CD4-positive, alpha-beta T cell (primary cell): Measurements from ENCODE around the gene SCNM1. TPM values are rescaled to one million over a fixed set of nuclear protein-coding genes. Genes with fewer than 3 reads are reported as not detected.
A peak's percentile ranks its signal among the peaks of the same experiment; 100 is the strongest.
"Not testable (repeated sequence)": the region's sequence is repeated elsewhere in the genome, so short reads cannot be mapped to it uniquely, and the experiment has no call there.

ENCODE experiments used
- ATAC-seq: fragments of 200-7000 bp; cut with Tn5 transposase; one replicate; pipeline ENCODE4 v1.10.0; 2022; ENCODE audit warnings: mild to moderate bottlenecking; ENCODE audit not compliant: poor library complexity
- CTCF ChIA-PET: fragments of 350-600 bp; sonication (Branson Sonifier 250); formaldehyde crosslinking; loops from one replicate; lab custom pipeline; 2021; ENCODE audit warnings: antibody characterized with exemption, inconsistent platforms; lab: Charles Lee
- POLR2A ChIA-PET: fragments of 350-600 bp; sonication (Branson Sonifier 250); formaldehyde crosslinking; loops from one replicate; lab custom pipeline; 2021; ENCODE audit warnings: antibody characterized with exemption, inconsistent platforms; lab: Charles Lee
- DNase-seq, 14 experiments: peaks; one replicate each; pipeline ENCODE4 v3.0.0-alpha.2; 2013 to 2020; ENCODE audit warnings: mixed read lengths in 2 of 14
- H3K27ac ChIP-seq, 2 donors: one replicate each; pipeline versions ENCODE4 v1.5.1 to v1.7.0; 2013; ENCODE audit warnings: low read length in 2 of 2, low read depth in 1 of 2, mild to moderate bottlenecking in 1 of 2
- H3K27me3 ChIP-seq, 2 experiments: 1 replicate in 1 of 2; 2 replicates in 1 of 2; pipeline versions ENCODE4 v1.6.1 to v1.7.0; 2013; ENCODE audit warnings: low read length in 2 of 2, control low read depth in 1 of 2, mild to moderate bottlenecking in 1 of 2, moderate library complexity in 1 of 2; ENCODE audit not compliant: insufficient read depth in 2 of 2, control insufficient read depth in 1 of 2
- H3K36me3 ChIP-seq: one replicate; pipeline ENCODE4 v1.6.1; 2013; ENCODE audit warnings: low read length, control low read depth; ENCODE audit not compliant: insufficient read depth
- H3K4me1 ChIP-seq: one replicate; pipeline ENCODE4 v1.6.1; 2013; ENCODE audit warnings: low read length, control low read depth; ENCODE audit not compliant: insufficient read depth
- H3K4me3 ChIP-seq: one replicate; pipeline ENCODE4 v1.5.1; 2013; ENCODE audit warnings: mild to moderate bottlenecking, low read length, moderate library complexity
- H3K9me3 ChIP-seq, 2 experiments: 1 replicate in 1 of 2; 2 replicates in 1 of 2; pipeline versions ENCODE4 v1.6.1 to v1.7.0; 2013; ENCODE audit warnings: low read length in 2 of 2, mild to moderate bottlenecking in 2 of 2, control low read depth in 1 of 2, moderate library complexity in 1 of 2; ENCODE audit not compliant: control insufficient read depth in 1 of 2, insufficient read depth in 1 of 2
- H3K27ac Mint-ChIP-seq: one replicate; pipeline ENCODE4 v1.8.0; 2020; ENCODE audit warnings: mixed read lengths
- H3K27me3 Mint-ChIP-seq: one replicate; pipeline ENCODE4 v1.8.0; 2021; ENCODE audit warnings: mixed read lengths
- H3K36me3 Mint-ChIP-seq: one replicate; pipeline ENCODE4 v1.8.0; 2021; ENCODE audit warnings: low read depth, mixed read lengths
- H3K4me1 Mint-ChIP-seq: one replicate; pipeline ENCODE4 v1.8.0; 2021; ENCODE audit warnings: low read depth, mixed read lengths
- H3K4me3 Mint-ChIP-seq: one replicate; pipeline ENCODE4 v1.8.0; 2020; ENCODE audit warnings: mild to moderate bottlenecking, mixed read lengths
- H3K9me3 Mint-ChIP-seq: one replicate; pipeline ENCODE4 v1.8.0; 2020; ENCODE audit warnings: mixed read lengths
- intact Hi-C, 2 experiments: fragments of 100-400 bp; cut with DNase I in 1 of 2; cut with micrococcal nuclease in 1 of 2; formaldehyde crosslinking; loops; one replicate each; pipeline versions ENCODE4 v1.15.1 to v1.9.0; 2023 to 2025; cut with DNase I, micrococcal nuclease
- total RNA-seq, 174 experiments: library from RNA in 2 of 174; stranded (reverse) in 2 of 174; gene quantifications; one replicate each; pipeline ENCODE4 v1.2.3 and lab custom pipeline; 2021 to 2026
- TF ChIP-seq, protein P1 (sequence below): fragments of 200-600 bp; IDR thresholded peaks from one replicate; pipeline ENCODE4 v1.8.0; 2022; ENCODE audit warnings: antibody characterized with exemption, mild to moderate bottlenecking

The SCNM1 gene
- total RNA-seq, 2 experiments from 2014 or later, result 35.2 to 35.7 TPM

DNA sequence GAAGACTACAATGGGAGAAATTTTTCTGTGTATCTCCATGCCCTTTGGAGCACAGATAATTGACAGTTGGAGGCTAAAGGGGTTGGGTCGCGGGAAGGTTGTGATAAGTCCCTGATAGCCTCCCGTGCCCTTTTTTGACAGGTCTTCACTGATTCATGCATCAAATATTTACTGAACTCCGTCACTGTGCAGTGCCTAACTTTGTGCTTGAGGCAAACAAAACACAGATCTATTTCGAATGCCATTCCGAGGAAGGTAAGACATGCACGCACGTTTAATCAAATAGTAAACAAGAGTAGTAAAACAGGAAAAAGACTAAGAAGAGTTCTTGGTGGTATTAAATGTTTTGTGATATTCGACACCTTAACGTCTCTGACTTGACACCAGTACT is 31.9 kb downstream of the SCNM1 start:
- Mint-ChIP-seq H3K36me3 (peaks cover 34% of the 10 kb centered on the region), H3K9me3 (no peaks in the 10 kb centered on the region), H3K27me3 (peaks cover 4% of the 10 kb centered on the region), H3K4me1 (peaks cover 48% of the 10 kb centered on the region), H3K4me3 (peak overlapping the region; percentile 98), H3K27ac (peak overlapping the region; percentile 96)
- DNase-seq, result peak in 2 of 14 experiments; percentile 8 to 32
- intact Hi-C loops, result loop anchor here (1.0 to 10.0 kb wide), 4 partner anchors 8 to 201 kb away; partner anchors contain the start of genes PSMB4 (in 1 of the 2), PSMD4 (in 1 of the 2), RFX5 (in 1 of the 2) and VPS72 (in 1 of the 2)
- H3K4me1 ChIP-seq, result peaks cover 43% of the 10 kb centered on the region
- CTCF ChIA-PET, result no interaction called here
- peak overlapping the region; percentile 93 for H3K4me3 ChIP-seq
- peak overlapping the region; percentile 3 to 12 for H3K27ac ChIP-seq
- ATAC-seq, result no peak
- H3K27me3 ChIP-seq, result no peaks in the 10 kb centered on the region
- TF ChIP-seq, protein P1, sequence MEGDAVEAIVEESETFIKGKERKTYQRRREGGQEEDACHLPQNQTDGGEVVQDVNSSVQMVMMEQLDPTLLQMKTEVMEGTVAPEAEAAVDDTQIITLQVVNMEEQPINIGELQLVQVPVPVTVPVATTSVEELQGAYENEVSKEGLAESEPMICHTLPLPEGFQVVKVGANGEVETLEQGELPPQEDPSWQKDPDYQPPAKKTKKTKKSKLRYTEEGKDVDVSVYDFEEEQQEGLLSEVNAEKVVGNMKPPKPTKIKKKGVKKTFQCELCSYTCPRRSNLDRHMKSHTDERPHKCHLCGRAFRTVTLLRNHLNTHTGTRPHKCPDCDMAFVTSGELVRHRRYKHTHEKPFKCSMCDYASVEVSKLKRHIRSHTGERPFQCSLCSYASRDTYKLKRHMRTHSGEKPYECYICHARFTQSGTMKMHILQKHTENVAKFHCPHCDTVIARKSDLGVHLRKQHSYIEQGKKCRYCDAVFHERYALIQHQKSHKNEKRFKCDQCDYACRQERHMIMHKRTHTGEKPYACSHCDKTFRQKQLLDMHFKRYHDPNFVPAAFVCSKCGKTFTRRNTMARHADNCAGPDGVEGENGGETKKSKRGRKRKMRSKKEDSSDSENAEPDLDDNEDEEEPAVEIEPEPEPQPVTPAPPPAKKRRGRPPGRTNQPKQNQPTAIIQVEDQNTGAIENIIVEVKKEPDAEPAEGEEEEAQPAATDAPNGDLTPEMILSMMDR, result no peak
- H3K36me3 ChIP-seq, result peaks cover 8% of the 10 kb centered on the region
- POLR2A ChIA-PET, result interaction anchor here (1.1 to 1.8 kb wide), 3 partner anchors 8 to 84 kb away, joined by 4 to 18 read pairs (median 4); partner anchors contain the start of genes VPS72 and ZNF687
- no peaks in the 10 kb centered on the region for H3K9me3 ChIP-seq

DNA sequence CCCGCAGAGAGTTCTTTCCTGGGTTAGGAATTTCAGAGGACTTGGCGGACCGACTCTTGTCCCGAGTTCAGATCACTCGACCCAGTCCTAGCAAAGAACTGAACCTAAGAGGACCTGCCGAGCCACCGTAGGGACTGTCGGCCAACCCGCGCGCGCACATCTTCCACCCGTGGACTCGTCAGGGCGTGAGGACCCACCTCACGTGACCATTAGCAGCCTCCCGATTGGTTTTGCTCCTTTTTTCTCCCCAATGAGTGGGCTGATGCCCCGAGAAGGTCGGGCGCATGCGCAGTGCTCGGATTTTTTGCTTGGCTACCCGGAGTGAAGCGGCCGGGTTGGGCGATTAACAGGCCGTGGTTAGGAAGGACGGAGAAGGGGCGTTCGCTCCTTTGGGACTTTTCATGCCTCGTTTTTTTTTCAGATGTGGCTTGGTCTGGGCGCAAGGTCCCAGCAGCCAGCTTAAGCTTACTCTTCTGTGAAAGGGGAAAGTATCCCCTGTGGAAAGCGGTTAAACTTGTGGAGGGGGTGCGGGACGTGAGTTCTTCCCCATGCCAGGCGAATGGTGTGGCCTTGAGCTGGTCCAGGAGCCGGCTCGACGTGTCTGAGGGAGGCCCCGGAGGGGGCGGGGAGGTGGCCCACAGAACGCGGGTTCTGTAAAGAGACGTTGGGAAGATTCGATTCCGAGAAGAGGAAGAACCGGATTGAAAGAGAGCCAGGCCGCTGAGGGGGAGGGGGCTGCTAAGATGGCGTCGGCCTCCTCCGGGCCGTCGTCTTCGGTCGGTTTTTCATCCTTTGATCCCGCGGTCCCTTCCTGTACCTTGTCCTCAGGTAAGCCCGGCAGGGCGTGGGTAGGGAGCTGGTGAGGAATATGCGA is 32.5 kb downstream of the SCNM1 start, which contains the start of gene PIP5K1A:
PIP5K1A (plus strand) TSS at position 299 of the 874 bp plus-strand sequence; CDS start at position 744, 445 bp downstream.
- Histone ChIP-seq H3K27ac (peak within 1 kb of the TSS; percentile 69 to 77), H3K9me3 (no peaks in the 10 kb centered on the region), H3K36me3 (peaks cover 12% of the 10 kb centered on the region), H3K27me3 (no peaks in the 10 kb centered on the region), H3K4me1 (peaks cover 43% of the 10 kb centered on the region), H3K4me3 (peak within 1 kb of the TSS; percentile 93)
- POLR2A ChIA-PET, result interaction anchor here (1.0 to 1.8 kb wide), 5 partner anchors 9 to 83 kb away, joined by 3 to 18 read pairs (median 4); partner anchors contain the start of genes SCNM1, VPS72 and ZNF687
- Mint-ChIP-seq H3K27ac (peak within 1 kb of the TSS; percentile 96), H3K9me3 (no peaks in the 10 kb centered on the region), H3K4me3 (peak within 1 kb of the TSS; percentile 98), H3K36me3 (peaks cover 37% of the 10 kb centered on the region), H3K27me3 (peaks cover 4% of the 10 kb centered on the region), H3K4me1 (peaks cover 48% of the 10 kb centered on the region)
- TF ChIP-seq, protein P1, result no peak
- DNase-seq (peak; percentile 96 to 99 (median 99)), ATAC-seq (peak; percentile 95)
- intact Hi-C loops, result loop anchor here (1.0 to 10.0 kb wide), 4 partner anchors 8 to 200 kb away; partner anchors contain the start of genes PSMB4 (in 1 of the 2), PSMD4 (in 1 of the 2), RFX5 (in 1 of the 2) and VPS72 (in 1 of the 2)
- CTCF ChIA-PET, result interaction anchor here (0.6 kb wide), 1 partner anchor 53 kb away, joined by 4 read pairs; no protein-coding TSS in a partner anchor

DNA sequence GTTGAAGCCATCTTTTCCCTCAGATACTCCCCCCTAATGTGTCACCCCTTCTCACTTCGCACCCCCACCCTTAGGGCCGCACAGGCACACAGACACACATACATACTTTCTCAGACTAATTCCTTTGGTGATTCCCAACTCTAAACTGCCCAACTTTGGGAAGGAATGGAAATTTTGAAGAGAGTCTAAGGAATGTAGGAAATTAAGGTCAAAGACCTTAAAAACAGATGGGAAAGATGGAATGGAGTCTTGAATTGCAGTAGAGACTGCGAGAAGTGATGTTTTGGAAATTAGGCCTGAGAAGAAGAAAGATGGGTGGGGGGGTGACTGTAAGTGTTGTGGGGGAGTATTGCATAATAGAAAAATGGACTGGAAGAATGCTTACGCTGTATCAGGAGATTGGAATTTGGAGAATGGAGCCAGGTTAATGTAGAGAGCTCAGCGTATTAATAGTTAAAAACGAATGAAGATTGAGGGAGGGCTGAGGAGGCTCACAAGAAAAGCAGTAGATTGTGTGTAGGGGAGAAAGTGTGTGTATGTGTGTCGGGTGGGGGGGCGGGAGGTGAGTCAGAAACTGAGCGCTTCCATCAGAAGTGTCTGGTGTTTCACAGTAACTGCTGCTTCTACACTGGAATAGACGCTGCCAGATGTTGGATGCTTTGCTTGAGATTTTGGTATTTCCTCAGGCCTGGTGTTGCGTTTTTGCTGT is 34.1 kb downstream of the SCNM1 start:
- H3K4me1 ChIP-seq, result peaks cover 46% of the 10 kb centered on the region
- H3K27ac ChIP-seq, result no peak overlapping the region
- Mint-ChIP-seq H3K4me1 (peaks cover 59% of the 10 kb centered on the region), H3K4me3 (peak overlapping the region; percentile 98), H3K9me3 (no peaks in the 10 kb centered on the region), H3K27ac (peak overlapping the region; percentile 96), H3K36me3 (peaks cover 47% of the 10 kb centered on the region), H3K27me3 (peaks cover 4% of the 10 kb centered on the region)
- ATAC-seq, result no peak
- H3K4me3 ChIP-seq, result peak overlapping the region; percentile 93
- intact Hi-C loops, result loop anchor here (2.0 to 10.0 kb wide), 2 partner anchors 145 to 199 kb away; partner anchors contain the start of genes PSMB4 (in 1 of the 2) and RFX5 (in 1 of the 2)
- H3K27me3 ChIP-seq, result no peaks in the 10 kb centered on the region
- CTCF ChIA-PET, result interaction anchor here (1.2 to 1.3 kb wide), 2 partner anchors 10 to 52 kb away, joined by 3 to 4 read pairs; partner anchors contain the start of gene VPS72
- TF ChIP-seq, protein P1, result no peak
- H3K9me3 ChIP-seq, result no peaks in the 10 kb centered on the region
- POLR2A ChIA-PET, result interaction anchor here (1.3 to 1.8 kb wide), 2 partner anchors 10 to 47 kb away, joined by 3 to 18 read pairs; partner anchors contain the start of gene VPS72
- peaks cover 23% of the 10 kb centered on the region for H3K36me3 ChIP-seq
- peak in 3 of 14 experiments; percentile 34 to 50 (median 38) for DNase-seq

DNA sequence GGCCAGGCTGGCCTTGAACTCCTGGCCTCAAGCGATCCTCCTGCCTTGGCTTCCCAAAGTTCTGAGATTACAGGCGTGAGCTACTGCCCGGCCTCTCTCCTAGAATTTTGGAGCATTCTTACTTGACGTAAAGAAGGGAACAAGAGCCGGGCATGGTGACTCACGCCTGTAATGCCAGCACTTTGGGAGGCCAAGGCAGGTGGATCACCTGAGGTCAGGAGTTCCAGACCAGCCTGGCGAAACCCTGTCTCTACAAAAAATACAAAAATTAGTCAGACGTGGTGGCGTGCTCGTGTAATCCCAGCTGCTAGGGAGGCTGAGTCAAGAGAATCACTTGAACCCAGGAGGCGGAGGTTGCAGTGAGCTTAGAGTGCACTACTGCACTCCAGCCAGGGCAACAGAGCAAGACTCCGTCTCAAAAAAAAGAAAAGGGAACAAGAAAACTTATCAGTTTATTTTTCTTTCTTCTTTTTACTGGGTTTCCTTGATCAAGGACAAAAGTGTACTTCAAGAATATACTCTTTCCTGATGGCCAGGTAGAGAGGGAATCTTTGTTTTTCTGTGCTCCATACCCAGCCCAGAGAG is 39.5 kb downstream of the SCNM1 start:
- H3K27ac Mint-ChIP-seq, H3K27me3 Mint-ChIP-seq: not testable (repeated sequence)
- H3K36me3 ChIP-seq, result peaks cover 40% of the 10 kb centered on the region

More for the DNA sequence above, 39.5 kb downstream of the SCNM1 start:
- H3K4me3 Mint-ChIP-seq, H3K4me3 ChIP-seq, DNase-seq, H3K27ac ChIP-seq, intact Hi-C loops, H3K9me3 Mint-ChIP-seq, H3K9me3 ChIP-seq, ATAC-seq, H3K27me3 ChIP-seq, POLR2A ChIA-PET: not testable (repeated sequence)
- H3K4me1 ChIP-seq, result peaks cover 14% of the 10 kb centered on the region
- CTCF ChIA-PET, result interaction anchor here (0.5 kb wide), 1 partner anchor 1245 kb away, joined by 4 read pairs; no protein-coding TSS in a partner anchor
- Mint-ChIP-seq H3K4me1 (peaks cover 29% of the 10 kb centered on the region), H3K36me3 (peaks cover 59% of the 10 kb centered on the region)
